ENCODE results near the gene MSI2. TPM values are rescaled to one million over a fixed set of nuclear protein-coding genes. Genes with fewer than 3 reads are reported as not detected.

MSI2 gene
- total and polyA plus RNA-seq, 2 donors (not counting 3 experiments of a cell fraction or from before 2014, with no cell fraction given): 20.9 to 59.3 TPM

DNA sequence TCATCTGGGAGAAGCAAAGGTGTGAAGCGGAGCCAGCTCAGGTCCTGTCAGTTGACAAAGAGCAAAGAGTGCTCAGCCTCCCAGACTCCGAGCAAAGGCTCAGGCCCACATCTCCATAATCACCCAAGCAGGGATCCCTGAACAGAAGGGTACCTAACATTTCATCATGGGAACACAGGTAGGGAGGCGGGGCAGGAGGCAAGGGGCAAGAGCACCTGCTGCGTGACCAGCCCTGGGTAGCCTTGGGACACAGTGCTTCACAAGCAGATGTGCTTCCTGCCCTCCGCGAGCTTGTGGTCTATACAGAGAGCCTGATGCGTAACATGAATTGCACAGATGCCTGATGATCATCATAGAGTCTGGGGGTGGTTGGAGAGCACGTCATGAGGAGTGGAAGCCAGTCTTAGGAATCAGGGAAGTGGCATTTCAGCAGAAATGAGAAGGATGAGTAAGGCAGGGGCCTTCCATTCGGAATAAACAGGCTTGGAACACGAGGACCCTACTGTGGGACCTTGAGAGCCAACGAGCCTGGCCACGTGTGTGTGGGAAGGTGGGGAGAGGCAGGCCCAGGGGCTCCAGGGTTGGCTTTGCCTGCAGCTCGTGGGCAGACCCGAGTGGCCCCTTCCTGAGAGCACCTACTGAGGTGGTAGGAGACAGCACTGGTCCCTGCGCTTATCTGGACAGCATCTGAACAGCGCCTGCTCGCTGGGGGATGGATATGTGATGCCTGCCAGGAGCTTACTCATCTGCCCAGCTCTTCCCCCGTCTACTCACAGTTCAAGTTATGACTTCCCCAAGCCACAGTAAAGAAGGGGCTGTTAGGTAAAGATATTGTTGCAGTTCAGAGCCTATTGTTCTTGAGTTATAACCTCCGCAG is 363.0 kb downstream of the MSI2 start:
- Histone ChIP-seq H3K9me3 (replicated peaks; ENCODE audit: control insufficient read depth, insufficient read depth, low read length) (no peaks in the 10 kb centered on the region), H3K27me3 (ENCODE audit: control insufficient read depth in 2 of 2, insufficient read depth in 2 of 2, low read length in 2 of 2) (no peaks in the 10 kb centered on the region), H3K4me3 (replicated peaks in 1 of 3; ENCODE audit: insufficient read depth in 1 of 3, low read depth in 1 of 3, low read length in 3 of 3) (no peak overlapping the region), H3K27ac (ENCODE audit: insufficient read depth, low read depth, low read length) (no peak overlapping the region), H3K4me2 (ENCODE audit: insufficient read depth, low read length) (no peak overlapping the region), H3K9me1 (replicated peaks; ENCODE audit: control insufficient read depth, extremely low read depth, insufficient read depth, low read length) (no peaks in the 10 kb centered on the region), H3K9ac (replicated peaks; ENCODE audit: extremely low read depth, insufficient read depth, low read length) (no peak overlapping the region), H3K36me3 (ENCODE audit: control insufficient read depth in 2 of 2, extremely low read depth in 1 of 2, insufficient read depth in 2 of 2, low read length in 2 of 2) (peaks cover 0 to 6% of the 10 kb centered on the region in 2 experiments), H2AFZ (ENCODE audit: low read depth, low read length) (no peak overlapping the region), H4K20me1 (replicated peaks; ENCODE audit: control insufficient read depth, extremely low read depth, insufficient read depth, low read length) (no peaks in the 10 kb centered on the region), H3K79me2 (ENCODE audit: control insufficient read depth, insufficient read depth, low read length) (no peaks in the 10 kb centered on the region), H3K4me1 (ENCODE audit: control insufficient read depth, extremely low read depth, insufficient read depth, low read length) (peaks cover 13% of the 10 kb centered on the region)
- intact Hi-C loops (cut with micrococcal nuclease): no loop called here
- DNase-seq (ENCODE audit: low read depth, low spot score) (no peak), FAIRE-seq (no peak)
- dilution Hi-C loops (cut with MboI; ENCODE audit: extremely low pct_ligation_motif_present, low sequenced_read_pairs): no loop called here
- ChIA-PET POLR2A (interaction anchor here (0.6 kb wide), 1 partner anchor 363 kb away, joined by 3 read pairs; no protein-coding TSS in a partner anchor), CTCF (interaction anchor here (1.3 to 1.7 kb wide), 3 partner anchors 21 to 376 kb away, joined by 4 to 5 read pairs (median 4); no protein-coding TSS in a partner anchor)
- no TSS peak for BruUV-seq (replicated peaks)
- TF ChIP-seq, protein P1, sequence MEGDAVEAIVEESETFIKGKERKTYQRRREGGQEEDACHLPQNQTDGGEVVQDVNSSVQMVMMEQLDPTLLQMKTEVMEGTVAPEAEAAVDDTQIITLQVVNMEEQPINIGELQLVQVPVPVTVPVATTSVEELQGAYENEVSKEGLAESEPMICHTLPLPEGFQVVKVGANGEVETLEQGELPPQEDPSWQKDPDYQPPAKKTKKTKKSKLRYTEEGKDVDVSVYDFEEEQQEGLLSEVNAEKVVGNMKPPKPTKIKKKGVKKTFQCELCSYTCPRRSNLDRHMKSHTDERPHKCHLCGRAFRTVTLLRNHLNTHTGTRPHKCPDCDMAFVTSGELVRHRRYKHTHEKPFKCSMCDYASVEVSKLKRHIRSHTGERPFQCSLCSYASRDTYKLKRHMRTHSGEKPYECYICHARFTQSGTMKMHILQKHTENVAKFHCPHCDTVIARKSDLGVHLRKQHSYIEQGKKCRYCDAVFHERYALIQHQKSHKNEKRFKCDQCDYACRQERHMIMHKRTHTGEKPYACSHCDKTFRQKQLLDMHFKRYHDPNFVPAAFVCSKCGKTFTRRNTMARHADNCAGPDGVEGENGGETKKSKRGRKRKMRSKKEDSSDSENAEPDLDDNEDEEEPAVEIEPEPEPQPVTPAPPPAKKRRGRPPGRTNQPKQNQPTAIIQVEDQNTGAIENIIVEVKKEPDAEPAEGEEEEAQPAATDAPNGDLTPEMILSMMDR (IDR thresholded peaks at IDR 0.05; ENCODE audit: extremely low read depth in 1 of 2, insufficient read depth in 1 of 2, low read depth in 1 of 2, low read length in 2 of 2): no peak
- TF ChIP-seq GATA2 (IDR thresholded peaks at IDR 0.05; ENCODE audit: insufficient read depth, insufficient read length, low read depth, low read length) (peak; percentile 18), POLR2A (IDR thresholded peaks at IDR 0.05; ENCODE audit: low read depth, low read length) (no peak), JUN (IDR thresholded peaks at IDR 0.05; ENCODE audit: borderline replicate concordance, insufficient read depth, insufficient read length, low read depth) (no peak)

Data from endothelial cell of umbilical vein (primary cell).